ENCODE measurements around the gene FLT3LG.

FLT3LG gene

DNA sequence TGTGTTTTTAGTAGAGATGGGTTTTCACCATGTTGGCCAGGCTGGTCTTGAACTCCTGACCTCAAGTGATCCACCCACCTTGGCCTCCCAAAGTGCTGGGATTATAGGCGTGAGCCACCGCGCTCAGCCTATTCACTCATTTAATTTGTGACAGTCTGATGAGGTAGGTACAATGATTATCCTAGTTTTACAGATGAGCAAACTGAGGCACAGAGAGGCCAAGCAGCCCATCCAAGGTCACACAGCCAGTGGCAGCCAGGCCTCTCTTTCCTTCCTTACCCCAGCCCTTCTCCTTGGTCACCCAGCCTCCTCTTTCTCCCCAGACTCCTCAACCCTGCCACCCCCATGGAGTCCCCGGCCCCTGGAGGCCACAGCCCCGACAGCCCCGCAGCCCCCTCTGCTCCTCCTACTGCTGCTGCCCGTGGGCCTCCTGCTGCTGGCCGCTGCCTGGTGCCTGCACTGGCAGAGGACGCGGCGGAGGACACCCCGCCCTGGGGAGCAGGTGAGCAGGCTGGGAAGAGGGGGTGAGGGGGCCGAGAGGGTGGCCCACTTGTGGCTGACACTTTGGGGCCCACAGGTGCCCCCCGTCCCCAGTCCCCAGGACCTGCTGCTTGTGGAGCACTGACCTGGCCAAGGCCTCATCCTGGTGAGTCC, 6.1 kb downstream of the FLT3LG start:
- H3K36me3 Mint-ChIP-seq (ENCODE audit: low read depth), result no peaks in the 10 kb centered on the region
- no peaks in the 10 kb centered on the region for H3K9me3 Mint-ChIP-seq
- H3K27ac Mint-ChIP-seq, result no peak overlapping the region
- H3K4me3 Mint-ChIP-seq, result no peak overlapping the region
- H3K27me3 Mint-ChIP-seq, result peaks cover 9% of the 10 kb centered on the region
- peaks cover 23% of the 10 kb centered on the region for H3K4me1 Mint-ChIP-seq (ENCODE audit: low read depth)
- intact Hi-C loops (cut with micrococcal nuclease), result no loop called here

DNA sequence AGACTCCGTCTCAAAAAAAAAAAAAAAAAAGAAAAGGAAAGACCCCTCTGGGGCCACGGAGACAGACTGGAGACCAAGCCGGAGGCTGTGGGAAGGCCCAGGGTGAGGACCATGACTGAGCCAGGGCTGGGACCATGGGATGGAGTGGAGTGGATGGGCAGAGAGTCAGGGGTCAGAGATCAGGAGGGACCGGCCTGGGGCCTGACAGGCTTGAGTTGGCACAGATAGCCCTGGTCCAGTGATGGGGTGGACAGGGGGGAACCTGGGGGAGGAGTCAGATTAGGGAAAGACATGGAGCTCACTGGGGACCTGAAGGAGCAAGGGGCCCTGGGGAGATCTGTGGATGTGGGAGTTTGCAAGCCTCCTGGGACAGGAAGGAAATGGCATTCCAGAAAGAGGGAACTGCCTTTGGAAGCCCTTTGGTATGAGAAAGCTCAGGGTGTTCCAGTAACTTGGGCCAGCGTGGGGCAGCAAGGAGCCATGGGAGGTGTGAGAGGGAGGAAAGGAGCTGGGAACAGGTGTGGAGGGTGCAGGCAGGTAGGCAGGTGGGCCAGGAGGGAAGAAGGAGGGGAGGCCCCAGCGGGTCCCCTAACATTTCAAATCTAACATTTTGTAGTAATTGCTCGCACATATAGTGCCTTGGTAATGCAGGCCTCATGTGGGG, 7.1 kb downstream of the FLT3LG start:
- Mint-ChIP-seq H3K36me3 (ENCODE audit: low read depth) (no peaks in the 10 kb centered on the region), H3K4me3 (no peak overlapping the region), H3K4me1 (ENCODE audit: low read depth) (peaks cover 12% of the 10 kb centered on the region), H3K27ac (peak overlapping the region; percentile 55), H3K27me3 (no peaks in the 10 kb centered on the region), H3K9me3 (no peaks in the 10 kb centered on the region)
- intact Hi-C loops (cut with micrococcal nuclease), result no loop called here

DNA sequence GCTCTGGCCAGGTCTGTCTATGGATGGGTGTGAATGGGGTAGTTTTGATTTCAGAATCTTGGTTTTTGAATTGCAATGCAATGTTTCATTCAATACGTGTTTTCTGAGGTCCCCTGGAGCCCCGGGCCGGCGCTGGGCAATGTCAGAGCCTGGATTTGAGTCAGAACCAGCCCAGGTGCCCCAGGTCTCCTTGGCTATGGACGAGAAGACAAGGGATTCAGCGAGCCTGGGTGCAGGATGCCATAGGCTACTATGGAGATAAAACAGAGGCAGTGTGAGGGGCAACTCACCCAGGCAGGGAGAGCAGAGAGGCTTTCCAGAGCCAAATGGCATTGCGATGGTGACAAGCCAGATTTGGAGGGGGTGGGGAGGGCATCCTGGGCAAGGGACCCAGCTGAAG, 12.2 kb downstream of the FLT3LG start:
- intact Hi-C loops (cut with micrococcal nuclease), result no loop called here
- peaks cover 40% of the 10 kb centered on the region for H3K36me3 Mint-ChIP-seq (ENCODE audit: low read depth)
- H3K4me1 Mint-ChIP-seq (ENCODE audit: low read depth), result peaks cover 23% of the 10 kb centered on the region

DNA sequence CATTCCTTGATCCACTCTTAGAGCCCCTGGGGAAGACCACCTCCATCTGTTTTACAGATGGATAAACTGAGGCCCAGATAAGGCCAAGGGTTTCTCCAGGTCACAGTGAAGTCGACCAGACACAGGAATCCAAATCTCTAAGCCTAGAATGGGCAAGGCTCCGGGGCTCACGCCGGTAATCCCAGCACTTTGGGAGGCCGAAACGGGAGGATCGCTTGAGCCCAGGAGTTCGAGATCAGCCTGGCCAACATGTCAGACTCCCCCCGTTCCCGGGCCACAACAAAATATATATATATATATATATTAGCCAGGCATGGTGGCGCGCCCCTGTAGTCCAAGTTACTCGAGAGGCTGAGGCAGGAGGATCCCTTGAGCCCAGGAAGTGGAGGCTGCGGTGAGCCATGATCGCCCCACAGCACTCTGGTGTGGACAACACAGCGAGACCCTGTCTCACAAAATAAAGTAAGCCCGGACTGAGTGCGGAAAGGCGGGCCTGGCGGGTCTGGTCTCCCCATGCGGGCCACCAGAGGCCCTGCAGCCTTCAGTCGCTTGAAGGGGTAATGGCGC, 12.8 kb downstream of the FLT3LG start:
- H3K4me1 Mint-ChIP-seq (ENCODE audit: low read depth), result peaks cover 19% of the 10 kb centered on the region
- H3K9me3 Mint-ChIP-seq, result no peaks in the 10 kb centered on the region
- H3K4me3 Mint-ChIP-seq, result peak overlapping the region; percentile 89
- no peaks in the 10 kb centered on the region for H3K27me3 Mint-ChIP-seq
- intact Hi-C loops (cut with micrococcal nuclease), result loop anchor here (1.0 kb wide), 2 partner anchors 10 to 33 kb away; partner anchors contain the start of genes ALDH16A1 and RPS11
- H3K36me3 Mint-ChIP-seq (ENCODE audit: low read depth), result peaks cover 46% of the 10 kb centered on the region
- H3K27ac Mint-ChIP-seq, result peak overlapping the region; percentile 95

More for the DNA sequence above, 12.2 kb downstream of the FLT3LG start:
- Mint-ChIP-seq H3K9me3 (no peaks in the 10 kb centered on the region), H3K4me3 (no peak overlapping the region), H3K27me3 (no peaks in the 10 kb centered on the region), H3K27ac (peak overlapping the region; percentile 95)

DNA sequence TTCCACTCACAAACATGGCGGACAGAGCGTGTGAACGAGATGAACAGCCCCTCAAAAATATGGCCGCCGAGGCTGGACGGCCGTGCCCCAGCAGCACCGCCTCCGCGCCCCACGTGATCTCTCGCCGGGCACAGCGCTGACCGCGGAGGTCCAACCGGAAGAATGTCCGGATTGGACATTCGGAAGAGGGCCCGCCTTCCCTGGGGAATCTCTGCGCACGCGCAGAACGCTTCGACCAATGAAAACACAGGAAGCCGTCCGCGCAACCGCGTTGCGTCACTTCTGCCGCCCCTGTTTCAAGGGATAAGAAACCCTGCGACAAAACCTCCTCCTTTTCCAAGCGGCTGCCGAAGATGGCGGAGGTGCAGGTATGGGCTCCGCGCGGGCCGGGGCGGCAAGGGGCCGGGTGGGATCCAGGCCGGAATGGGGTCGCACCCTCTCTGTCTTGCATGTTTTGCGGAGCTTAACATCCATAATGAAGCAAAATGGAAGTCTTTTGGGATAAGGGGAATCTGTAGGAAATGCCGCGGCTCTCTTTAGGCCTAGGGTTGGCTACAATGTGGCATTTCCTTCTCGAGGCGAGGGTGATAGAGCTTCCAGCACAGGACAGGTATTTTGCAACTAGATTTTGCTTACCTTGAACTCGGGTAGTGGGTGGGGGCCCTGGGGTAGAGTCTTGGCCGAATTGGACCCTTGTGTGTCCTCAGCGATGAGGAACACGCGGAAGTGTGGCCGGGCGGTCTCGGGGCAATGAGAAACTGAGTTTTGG, 13.4 kb downstream of the FLT3LG start, which contains the start of gene RPL13A:
RPL13A (plus strand) TSS at position 332 of the 769 bp plus-strand sequence; CDS start at position 354, 22 bp downstream.
- peak within 1 kb of the TSS; percentile 95 for H3K27ac Mint-ChIP-seq
- peak within 1 kb of the TSS; percentile 89 for H3K4me3 Mint-ChIP-seq
- H3K27me3 Mint-ChIP-seq, result no peaks in the 10 kb centered on the region
- peaks cover 53% of the 10 kb centered on the region for H3K36me3 Mint-ChIP-seq (ENCODE audit: low read depth)
- peaks cover 19% of the 10 kb centered on the region for H3K4me1 Mint-ChIP-seq (ENCODE audit: low read depth)
- H3K9me3 Mint-ChIP-seq, result no peaks in the 10 kb centered on the region
- intact Hi-C loops (cut with micrococcal nuclease), result loop anchor here (1.0 kb wide), 2 partner anchors 9 to 34 kb away; partner anchors contain the start of genes ALDH16A1 and RPS11

DNA sequence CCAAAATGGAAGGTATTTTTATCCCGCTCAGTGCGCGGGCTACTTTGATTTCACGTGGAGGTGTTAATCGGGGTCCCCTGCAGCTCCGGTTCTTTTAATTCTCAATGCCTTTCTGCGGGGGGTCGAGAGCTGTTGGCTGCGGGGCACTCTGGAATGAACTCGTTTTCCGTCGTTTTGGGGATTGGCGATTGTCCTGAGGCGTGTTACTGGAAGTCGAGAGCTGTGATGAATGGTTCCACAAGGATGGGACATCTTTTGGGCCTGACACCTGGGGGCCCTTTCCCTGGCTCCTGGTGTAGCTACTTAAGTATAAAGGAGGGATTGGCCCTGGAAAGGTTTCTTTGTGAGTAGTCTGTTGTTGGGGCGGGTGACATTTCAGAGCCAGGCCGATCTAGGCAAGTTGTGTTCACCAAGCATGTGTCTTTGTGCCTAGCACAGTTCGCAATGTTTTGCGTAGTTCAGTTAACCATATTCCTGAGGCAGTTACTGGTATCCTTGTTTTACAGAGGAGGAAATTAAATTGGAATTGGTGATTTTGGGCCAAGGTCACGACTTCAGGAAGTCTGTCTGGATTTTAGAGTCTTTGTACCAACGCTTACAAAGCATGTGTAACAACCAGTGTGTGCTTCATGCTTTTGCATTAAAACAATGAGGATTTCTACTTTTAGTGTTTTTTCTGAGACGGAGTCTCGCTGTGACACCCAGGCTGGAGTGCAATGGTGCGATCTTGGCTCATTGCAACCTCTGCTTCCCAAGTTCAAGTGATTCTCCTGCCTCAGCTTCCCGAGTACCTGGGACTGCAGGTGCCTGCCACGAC, 14.2 kb downstream of the FLT3LG start:
- no peaks in the 10 kb centered on the region for H3K9me3 Mint-ChIP-seq
- H3K4me3 Mint-ChIP-seq, result peak overlapping the region; percentile 89
- H3K27ac Mint-ChIP-seq, result peak overlapping the region; percentile 95
- H3K4me1 Mint-ChIP-seq (ENCODE audit: low read depth), result peaks cover 19% of the 10 kb centered on the region
- intact Hi-C loops (cut with micrococcal nuclease), result no loop called here
- no peaks in the 10 kb centered on the region for H3K27me3 Mint-ChIP-seq
- peaks cover 61% of the 10 kb centered on the region for H3K36me3 Mint-ChIP-seq (ENCODE audit: low read depth)

DNA sequence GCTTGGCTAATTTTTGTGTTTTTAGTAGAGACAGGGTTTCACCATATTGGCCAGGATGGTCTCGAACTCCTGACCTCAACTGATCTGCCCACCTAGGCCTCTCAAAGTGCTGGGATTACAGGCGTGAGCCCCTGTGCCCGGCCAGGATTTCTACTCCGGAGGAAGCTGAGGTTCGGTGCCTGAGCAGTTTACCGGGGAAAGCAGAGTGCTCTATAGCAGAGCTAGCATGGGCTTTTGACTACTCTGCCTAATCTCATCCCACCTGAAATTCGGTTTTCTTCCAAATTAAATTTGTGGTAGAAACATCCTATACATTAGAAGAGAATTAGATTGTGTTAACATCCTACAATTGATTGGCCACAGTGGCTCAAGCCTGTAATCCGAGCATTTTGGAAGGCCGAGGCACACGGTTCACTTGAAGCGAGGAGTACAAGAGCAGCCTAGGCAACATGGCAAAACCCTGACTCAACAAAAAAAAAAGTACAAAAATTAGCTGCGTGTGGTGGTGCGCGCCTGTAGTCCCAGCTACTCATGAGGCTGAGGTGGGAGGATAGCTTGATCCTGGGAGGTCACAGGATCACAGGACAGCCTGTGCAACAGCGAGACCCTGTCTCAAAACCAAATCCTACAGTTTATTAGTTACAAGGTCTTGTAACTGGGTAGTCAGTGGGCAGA, 15.0 kb downstream of the FLT3LG start:
- intact Hi-C loops (cut with micrococcal nuclease), result no loop called here
- H3K27ac Mint-ChIP-seq, result peak overlapping the region; percentile 95
- H3K9me3 Mint-ChIP-seq, result no peaks in the 10 kb centered on the region
- H3K4me3 Mint-ChIP-seq, result peak overlapping the region; percentile 89
- peaks cover 64% of the 10 kb centered on the region for H3K36me3 Mint-ChIP-seq (ENCODE audit: low read depth)
- no peaks in the 10 kb centered on the region for H3K27me3 Mint-ChIP-seq
- H3K4me1 Mint-ChIP-seq (ENCODE audit: low read depth), result peaks cover 19% of the 10 kb centered on the region

DNA sequence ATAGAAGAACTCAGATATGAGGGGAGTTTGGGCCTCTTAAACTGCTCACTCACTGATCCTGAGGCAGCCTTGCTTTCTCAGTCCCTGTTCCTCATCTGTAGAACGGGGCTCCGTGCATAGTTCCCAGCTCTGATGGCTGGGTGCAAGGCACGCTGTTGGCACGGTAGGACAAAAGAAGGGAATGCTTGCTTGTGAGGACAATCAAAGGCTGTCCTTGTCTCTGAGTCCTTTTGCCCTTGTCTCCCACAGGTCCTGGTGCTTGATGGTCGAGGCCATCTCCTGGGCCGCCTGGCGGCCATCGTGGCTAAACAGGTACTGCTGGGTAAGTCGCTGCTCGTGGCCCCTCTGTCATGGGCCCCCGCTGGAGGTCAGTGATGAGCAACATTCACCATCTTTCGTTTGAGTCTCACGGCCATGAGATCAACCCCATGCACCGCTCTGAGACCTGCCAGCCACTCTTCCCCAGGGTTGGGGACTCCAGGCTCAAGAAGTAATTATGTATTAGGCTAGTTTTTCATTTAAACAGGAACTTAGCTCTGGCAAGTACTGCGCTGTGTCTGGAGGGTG, 15.7 kb downstream of the FLT3LG start:
- H3K4me3 Mint-ChIP-seq, result peak overlapping the region; percentile 89
- peak overlapping the region; percentile 95 for H3K27ac Mint-ChIP-seq
- intact Hi-C loops (cut with micrococcal nuclease), result no loop called here
- no peaks in the 10 kb centered on the region for H3K9me3 Mint-ChIP-seq
- peaks cover 64% of the 10 kb centered on the region for H3K36me3 Mint-ChIP-seq (ENCODE audit: low read depth)
- H3K4me1 Mint-ChIP-seq (ENCODE audit: low read depth), result peaks cover 19% of the 10 kb centered on the region
- H3K27me3 Mint-ChIP-seq, result no peaks in the 10 kb centered on the region

DNA sequence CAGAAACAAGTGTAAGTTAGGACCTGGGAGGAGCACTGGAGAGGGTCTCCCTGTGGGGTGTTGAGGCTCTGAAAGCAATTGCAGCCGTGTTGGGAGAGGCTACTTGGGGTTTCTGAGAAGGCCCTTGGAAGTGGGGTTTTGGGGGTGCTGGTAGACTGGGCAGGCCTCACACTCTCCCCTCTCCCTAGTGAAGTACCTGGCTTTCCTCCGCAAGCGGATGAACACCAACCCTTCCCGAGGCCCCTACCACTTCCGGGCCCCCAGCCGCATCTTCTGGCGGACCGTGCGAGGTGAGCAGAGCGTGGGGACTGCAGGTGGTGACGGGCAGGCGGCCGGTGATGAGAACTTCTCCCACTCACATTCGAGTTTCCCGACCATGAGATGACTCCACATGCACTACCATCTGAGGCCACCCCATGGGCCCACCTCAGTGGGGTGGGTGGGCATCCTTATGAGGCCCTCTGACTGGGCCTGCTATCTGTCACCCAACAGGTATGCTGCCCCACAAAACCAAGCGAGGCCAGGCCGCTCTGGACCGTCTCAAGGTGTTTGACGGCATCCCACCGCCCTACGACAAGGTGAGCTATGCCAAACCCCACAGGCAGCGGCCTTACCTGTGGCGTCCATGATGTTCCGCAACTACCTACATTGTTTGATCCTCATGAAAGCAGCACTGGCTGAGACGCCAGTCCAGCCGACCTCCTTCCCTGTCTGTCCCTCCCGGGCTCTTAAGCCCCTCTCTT, 16.4 kb downstream of the FLT3LG start:
- H3K4me3 Mint-ChIP-seq, result no peak overlapping the region
- peaks cover 19% of the 10 kb centered on the region for H3K4me1 Mint-ChIP-seq (ENCODE audit: low read depth)
- H3K9me3 Mint-ChIP-seq, result no peaks in the 10 kb centered on the region
- no peak overlapping the region for H3K27ac Mint-ChIP-seq
- intact Hi-C loops (cut with micrococcal nuclease), result no loop called here
- H3K27me3 Mint-ChIP-seq, result no peaks in the 10 kb centered on the region
- peaks cover 64% of the 10 kb centered on the region for H3K36me3 Mint-ChIP-seq (ENCODE audit: low read depth)

DNA sequence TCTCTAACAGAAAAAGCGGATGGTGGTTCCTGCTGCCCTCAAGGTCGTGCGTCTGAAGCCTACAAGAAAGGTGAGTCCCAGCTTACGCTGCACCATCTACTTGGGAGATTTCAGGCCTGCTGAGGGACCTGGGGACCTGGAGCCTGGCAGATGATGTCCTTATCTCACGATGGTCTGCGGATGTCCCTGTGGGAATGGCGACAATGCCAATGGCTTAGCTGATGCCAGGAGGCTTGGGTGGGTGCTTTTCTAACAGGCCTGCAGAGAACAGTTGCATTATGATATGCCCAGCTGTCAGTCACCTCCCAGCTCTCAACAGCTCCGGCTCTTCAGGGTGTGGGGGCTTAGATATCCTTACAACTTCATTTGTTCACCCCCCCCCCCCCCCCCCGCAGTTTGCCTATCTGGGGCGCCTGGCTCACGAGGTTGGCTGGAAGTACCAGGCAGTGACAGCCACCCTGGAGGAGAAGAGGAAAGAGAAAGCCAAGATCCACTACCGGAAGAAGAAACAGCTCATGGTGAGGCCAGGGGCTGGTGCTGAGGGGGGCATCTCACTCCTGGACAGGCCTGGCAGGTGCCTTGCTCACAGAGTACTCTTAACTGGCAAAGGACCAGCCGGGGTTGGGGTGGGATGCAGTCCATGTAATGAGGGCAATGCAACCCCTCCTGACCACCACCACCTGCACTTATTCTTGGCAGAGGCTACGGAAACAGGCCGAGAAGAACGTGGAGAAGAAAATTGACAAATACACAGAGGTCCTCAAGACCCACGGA, 17.2 kb downstream of the FLT3LG start:
- Mint-ChIP-seq H3K27ac (no peak overlapping the region), H3K4me1 (ENCODE audit: low read depth) (peaks cover 19% of the 10 kb centered on the region)

DNA sequence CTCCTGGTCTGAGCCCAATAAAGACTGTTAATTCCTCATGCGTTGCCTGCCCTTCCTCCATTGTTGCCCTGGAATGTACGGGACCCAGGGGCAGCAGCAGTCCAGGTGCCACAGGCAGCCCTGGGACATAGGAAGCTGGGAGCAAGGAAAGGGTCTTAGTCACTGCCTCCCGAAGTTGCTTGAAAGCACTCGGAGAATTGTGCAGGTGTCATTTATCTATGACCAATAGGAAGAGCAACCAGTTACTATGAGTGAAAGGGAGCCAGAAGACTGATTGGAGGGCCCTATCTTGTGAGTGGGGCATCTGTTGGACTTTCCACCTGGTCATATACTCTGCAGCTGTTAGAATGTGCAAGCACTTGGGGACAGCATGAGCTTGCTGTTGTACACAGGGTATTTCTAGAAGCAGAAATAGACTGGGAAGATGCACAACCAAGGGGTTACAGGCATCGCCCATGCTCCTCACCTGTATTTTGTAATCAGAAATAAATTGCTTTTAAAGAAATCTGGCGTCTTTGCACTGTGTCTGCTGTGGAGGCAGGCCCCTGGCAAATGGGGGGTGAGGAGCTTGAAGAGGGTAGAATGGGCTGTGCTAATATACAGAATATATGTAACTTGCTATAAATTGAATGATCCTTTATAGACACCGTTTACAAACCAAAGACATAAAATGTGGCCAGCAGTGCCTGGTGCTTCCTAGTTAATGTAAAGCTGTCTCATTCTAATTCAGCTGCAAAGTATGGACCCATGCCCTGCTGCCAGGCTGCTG, 18.0 kb downstream of the FLT3LG start:
- H3K4me3 Mint-ChIP-seq, result no peak overlapping the region
- intact Hi-C loops (cut with micrococcal nuclease), result no loop called here
- no peaks in the 10 kb centered on the region for H3K27me3 Mint-ChIP-seq
- no peak overlapping the region for H3K27ac Mint-ChIP-seq
- H3K36me3 Mint-ChIP-seq (ENCODE audit: low read depth), result peaks cover 74% of the 10 kb centered on the region
- no peaks in the 10 kb centered on the region for H3K9me3 Mint-ChIP-seq
- H3K4me1 Mint-ChIP-seq (ENCODE audit: low read depth), result peaks cover 21% of the 10 kb centered on the region

More for the DNA sequence above, 17.2 kb downstream of the FLT3LG start:
- H3K27me3 Mint-ChIP-seq, result no peaks in the 10 kb centered on the region
- no peak overlapping the region for H3K4me3 Mint-ChIP-seq
- intact Hi-C loops (cut with micrococcal nuclease), result no loop called here
- H3K36me3 Mint-ChIP-seq (ENCODE audit: low read depth), result peaks cover 66% of the 10 kb centered on the region
- no peaks in the 10 kb centered on the region for H3K9me3 Mint-ChIP-seq
